ENCODE measurements around the gene UVRAG. TPM values are rescaled to one million over a fixed set of nuclear protein-coding genes. Genes with fewer than 3 reads are reported as not detected.

Gene UVRAG
- total RNA-seq, 3 donors from 2014 or later = 43.3 to 73.0 (median 48.9) TPM

DNA sequence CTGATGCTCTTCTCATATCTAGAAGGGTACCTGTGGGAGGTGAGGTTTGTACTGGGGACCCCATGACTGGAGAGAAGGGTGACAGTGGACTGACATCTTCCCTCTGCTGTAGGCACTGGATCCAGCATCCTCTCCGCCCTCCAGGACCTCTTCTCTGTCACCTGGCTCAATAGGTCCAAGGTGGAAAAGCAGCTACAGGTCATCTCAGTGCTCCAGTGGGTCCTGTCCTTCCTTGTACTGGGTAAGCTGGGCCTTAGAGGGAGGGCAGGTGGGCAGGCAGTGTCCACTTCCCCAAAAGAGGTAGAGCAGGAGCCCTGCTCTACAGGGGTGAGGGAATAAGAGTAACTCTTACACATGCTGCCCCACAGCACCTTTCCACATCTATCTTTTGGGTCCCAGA, 30.5 kb upstream of the UVRAG start:
- TF ChIP-seq POLR2A (IDR thresholded peaks at IDR 0.05) (no peak), POLR2AphosphoS5 (IDR thresholded peaks at IDR 0.05) (no peak)
- TF ChIP-seq, protein P1, sequence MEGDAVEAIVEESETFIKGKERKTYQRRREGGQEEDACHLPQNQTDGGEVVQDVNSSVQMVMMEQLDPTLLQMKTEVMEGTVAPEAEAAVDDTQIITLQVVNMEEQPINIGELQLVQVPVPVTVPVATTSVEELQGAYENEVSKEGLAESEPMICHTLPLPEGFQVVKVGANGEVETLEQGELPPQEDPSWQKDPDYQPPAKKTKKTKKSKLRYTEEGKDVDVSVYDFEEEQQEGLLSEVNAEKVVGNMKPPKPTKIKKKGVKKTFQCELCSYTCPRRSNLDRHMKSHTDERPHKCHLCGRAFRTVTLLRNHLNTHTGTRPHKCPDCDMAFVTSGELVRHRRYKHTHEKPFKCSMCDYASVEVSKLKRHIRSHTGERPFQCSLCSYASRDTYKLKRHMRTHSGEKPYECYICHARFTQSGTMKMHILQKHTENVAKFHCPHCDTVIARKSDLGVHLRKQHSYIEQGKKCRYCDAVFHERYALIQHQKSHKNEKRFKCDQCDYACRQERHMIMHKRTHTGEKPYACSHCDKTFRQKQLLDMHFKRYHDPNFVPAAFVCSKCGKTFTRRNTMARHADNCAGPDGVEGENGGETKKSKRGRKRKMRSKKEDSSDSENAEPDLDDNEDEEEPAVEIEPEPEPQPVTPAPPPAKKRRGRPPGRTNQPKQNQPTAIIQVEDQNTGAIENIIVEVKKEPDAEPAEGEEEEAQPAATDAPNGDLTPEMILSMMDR (IDR thresholded peaks at IDR 0.05) = no peak
- intact Hi-C loops (cut with DNase I; ENCODE audit: low total_unique reads) = no loop called here
- Histone ChIP-seq H3K4me1 (no peaks in the 10 kb centered on the region), H3K36me3 (no peaks in the 10 kb centered on the region), H3K27me3 (no peaks in the 10 kb centered on the region), H3K27ac (no peak overlapping the region), H3K9me3 (no peaks in the 10 kb centered on the region), H3K4me3 (no peak overlapping the region)
- DNase-seq (ENCODE audit: low spot score in 2 of 2) = no peak

DNA sequence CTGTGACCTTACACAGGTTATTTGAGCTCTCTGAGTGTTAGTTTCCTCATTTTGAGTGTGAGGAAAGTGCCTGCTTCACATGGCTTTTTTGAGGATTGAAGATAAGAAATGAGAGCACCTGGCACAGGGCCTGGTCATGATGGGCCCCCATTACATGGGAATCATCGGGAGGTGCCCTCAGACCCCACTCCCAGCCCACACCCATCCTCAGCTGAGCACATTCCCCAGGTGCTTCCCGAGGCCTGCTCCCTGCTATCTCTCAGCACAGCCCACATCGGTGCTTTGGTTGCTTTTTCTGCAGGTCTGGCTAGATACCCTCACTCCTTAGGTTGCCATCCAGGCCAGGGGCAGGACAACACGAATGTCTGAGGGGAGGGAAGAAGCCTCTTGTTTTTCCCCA, 29.8 kb upstream of the UVRAG start:
- Histone ChIP-seq H3K27me3 (no peaks in the 10 kb centered on the region), H3K27ac (no peak overlapping the region), H3K4me1 (no peaks in the 10 kb centered on the region), H3K36me3 (no peaks in the 10 kb centered on the region), H3K9me3 (no peaks in the 10 kb centered on the region), H3K4me3 (no peak overlapping the region)
- no peak for TF ChIP-seq POLR2AphosphoS5 (IDR thresholded peaks at IDR 0.05)
- TF ChIP-seq, protein P1 (IDR thresholded peaks at IDR 0.05) = no peak
- TF ChIP-seq POLR2A (IDR thresholded peaks at IDR 0.05) = no peak
- intact Hi-C loops (cut with DNase I; ENCODE audit: low total_unique reads) = loop anchor here (1.0 kb wide), 1 partner anchor 11 kb away; no protein-coding TSS in a partner anchor
- DNase-seq (ENCODE audit: low spot score in 2 of 2) = no peak

DNA sequence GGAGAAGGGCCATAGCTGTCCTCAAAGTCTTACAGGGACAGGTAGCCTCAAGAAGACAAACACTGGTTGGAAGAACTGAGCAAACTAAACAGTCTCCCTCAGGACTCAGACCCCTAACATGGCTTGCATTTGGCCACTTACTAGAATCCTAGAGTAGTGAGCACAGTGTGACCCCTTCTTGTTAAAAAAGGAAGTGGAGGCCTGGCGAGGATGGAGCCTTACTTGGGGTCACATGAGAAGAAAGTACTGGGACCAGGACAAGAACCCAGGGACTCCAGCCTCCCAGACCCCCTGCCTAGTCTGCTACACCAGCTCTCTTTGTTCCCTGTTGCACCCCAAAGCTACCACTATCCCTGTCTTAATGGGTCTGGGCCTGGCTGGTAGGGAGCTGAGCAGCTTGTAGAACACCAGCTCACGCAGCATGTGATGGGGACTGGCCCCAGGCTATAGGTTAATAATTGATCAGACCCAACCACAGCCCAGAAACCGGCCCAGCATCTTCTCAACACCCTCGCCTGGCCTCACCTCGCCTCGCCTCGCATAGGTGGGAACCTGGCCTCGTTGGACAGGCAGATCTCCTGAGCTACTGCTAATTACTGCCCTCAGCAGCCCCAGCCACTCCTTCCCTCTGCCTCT, 28.8 kb upstream of the UVRAG start:
- intact Hi-C loops (cut with DNase I; ENCODE audit: low total_unique reads) = no loop called here
- DNase-seq (ENCODE audit: low spot score in 2 of 2) = no peak
- no peaks in the 10 kb centered on the region for H3K4me1 ChIP-seq
- H3K36me3 ChIP-seq = no peaks in the 10 kb centered on the region
- no peak for TF ChIP-seq POLR2AphosphoS5 (IDR thresholded peaks at IDR 0.05)
- no peak overlapping the region for H3K4me3 ChIP-seq
- no peak overlapping the region for H3K27ac ChIP-seq
- no peaks in the 10 kb centered on the region for H3K27me3 ChIP-seq
- H3K9me3 ChIP-seq = no peaks in the 10 kb centered on the region

DNA sequence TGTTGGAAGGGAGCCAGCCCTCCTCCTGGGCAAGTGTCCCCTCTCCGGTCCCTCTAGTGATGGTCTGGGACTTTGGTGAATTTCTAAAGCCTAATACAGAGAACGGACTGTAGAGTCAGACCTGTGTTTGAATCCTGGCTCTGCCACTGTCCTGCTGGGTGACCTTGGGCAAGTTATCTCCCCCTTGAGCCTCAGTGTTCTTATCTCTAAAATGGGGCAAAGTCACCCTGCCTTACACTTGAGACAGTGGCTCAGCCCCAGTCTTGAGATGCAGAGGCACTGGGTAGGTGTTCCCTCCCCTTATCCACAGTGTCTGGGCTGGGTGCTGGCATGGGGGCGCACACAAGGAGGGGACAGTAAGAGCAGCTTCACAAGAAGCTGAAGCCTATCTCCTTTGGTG, 25.5 kb upstream of the UVRAG start:
- Histone ChIP-seq H3K27me3 (no peaks in the 10 kb centered on the region), H3K9me3 (no peaks in the 10 kb centered on the region), H3K36me3 (no peaks in the 10 kb centered on the region), H3K27ac (no peak overlapping the region), H3K4me3 (no peak overlapping the region), H3K4me1 (no peaks in the 10 kb centered on the region)
- no peak for TF ChIP-seq POLR2A (IDR thresholded peaks at IDR 0.05)
- no peak for TF ChIP-seq POLR2AphosphoS5 (IDR thresholded peaks at IDR 0.05)
- TF ChIP-seq, protein P1 (IDR thresholded peaks at IDR 0.05) = no peak
- intact Hi-C loops (cut with DNase I; ENCODE audit: low total_unique reads) = no loop called here
- DNase-seq (ENCODE audit: low spot score in 2 of 2) = no peak

DNA sequence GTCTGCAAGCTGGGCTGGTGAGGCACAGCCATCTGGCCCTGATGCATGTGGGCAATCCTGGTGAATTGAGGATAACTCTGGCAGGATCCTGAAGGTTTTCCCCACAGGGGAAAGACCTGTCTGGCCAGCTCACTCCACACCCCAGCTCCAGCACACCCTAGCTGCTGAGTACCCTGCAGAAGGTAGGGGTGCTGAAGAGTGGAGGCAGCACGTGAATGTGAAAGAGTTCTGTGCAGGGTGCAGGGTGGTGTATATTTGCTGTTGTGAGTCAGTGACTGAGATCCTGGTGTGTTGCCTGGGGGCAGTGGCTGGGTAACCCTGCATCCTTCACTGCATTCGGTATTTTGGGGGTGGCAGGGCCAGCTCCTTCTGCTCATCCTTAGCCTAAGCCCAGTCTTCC, 24.0 kb upstream of the UVRAG start:
- TF ChIP-seq POLR2A (IDR thresholded peaks at IDR 0.05) (no peak), POLR2AphosphoS5 (IDR thresholded peaks at IDR 0.05) (no peak)
- TF ChIP-seq, protein P1 (IDR thresholded peaks at IDR 0.05) = no peak
- Histone ChIP-seq H3K9me3 (no peaks in the 10 kb centered on the region), H3K4me1 (no peaks in the 10 kb centered on the region), H3K27ac (no peak overlapping the region), H3K36me3 (no peaks in the 10 kb centered on the region), H3K4me3 (no peak overlapping the region), H3K27me3 (no peaks in the 10 kb centered on the region)
- DNase-seq (ENCODE audit: low spot score in 2 of 2) = no peak
- intact Hi-C loops (cut with DNase I; ENCODE audit: low total_unique reads) = no loop called here
